ENCODE measurements around the gene HERC6.
A peak's percentile ranks its signal among the peaks of the same experiment; 100 is the strongest.
"Not testable (repeated sequence)": the region's sequence is repeated elsewhere in the genome, so short reads cannot be mapped to it uniquely, and the experiment has no call there.

The HERC6 gene

DNA sequence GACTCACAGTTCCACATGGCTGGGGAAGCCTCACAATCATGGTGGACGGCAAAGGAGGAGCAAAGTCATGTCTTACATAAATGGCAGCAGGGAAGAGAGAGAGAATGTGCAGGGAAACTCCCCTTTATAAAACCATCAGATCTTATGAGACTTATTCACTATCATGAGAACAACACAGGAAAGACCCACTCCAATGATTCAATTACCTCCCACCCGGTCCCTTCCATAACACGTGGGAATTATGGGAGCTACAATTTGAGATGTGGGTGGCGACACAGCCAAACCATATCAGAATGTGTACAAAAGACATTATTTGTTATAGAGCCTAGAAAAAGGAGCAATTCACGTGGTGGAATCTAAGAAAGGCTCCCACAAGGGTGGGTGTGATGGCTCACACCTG, 10.8 kb upstream of the HERC6 start:
- no peak for TF ChIP-seq ZNF366 (tag by site-specific recombination; conservative IDR thresholded peaks at IDR 0.05)
- TF ChIP-seq ZNF629 (tag by site-specific recombination; IDR thresholded peaks at IDR 0.05): no peak
- no peak for TF ChIP-seq ZNF341 (tag by site-specific recombination; IDR thresholded peaks at IDR 0.05; ENCODE audit: low read depth)
- TF ChIP-seq, protein P1, sequence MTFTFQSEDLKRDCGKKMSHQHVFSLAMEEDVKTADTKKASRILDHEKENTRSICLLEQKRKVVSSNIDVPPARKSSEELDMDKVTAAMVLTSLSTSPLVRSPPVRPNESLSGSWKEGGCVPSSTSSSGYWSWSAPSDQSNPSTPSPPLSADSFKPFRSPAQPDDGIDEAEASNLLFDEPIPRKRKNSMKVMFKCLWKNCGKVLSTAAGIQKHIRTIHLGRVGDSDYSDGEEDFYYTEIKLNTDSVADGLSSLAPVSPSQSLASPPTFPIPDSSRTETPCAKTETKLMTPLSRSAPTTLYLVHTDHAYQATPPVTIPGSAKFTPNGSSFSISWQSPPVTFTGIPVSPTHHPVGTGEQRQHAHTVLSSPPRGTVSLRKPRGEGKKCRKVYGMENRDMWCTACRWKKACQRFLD (tag by site-specific recombination; IDR thresholded peaks at IDR 0.05): no peak
- TF ChIP-seq, protein P2, sequence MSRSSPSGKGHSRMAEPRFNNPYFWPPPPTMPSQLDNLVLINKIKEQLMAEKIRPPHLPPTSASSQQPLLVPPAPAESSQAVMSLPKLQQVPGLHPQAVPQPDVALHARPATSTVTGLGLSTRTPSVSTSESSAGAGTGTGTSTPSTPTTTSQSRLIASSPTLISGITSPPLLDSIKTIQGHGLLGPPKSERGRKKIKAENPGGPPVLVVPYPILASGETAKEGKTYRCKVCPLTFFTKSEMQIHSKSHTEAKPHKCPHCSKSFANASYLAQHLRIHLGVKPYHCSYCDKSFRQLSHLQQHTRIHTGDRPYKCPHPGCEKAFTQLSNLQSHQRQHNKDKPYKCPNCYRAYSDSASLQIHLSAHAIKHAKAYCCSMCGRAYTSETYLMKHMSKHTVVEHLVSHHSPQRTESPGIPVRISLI (tag by site-specific recombination; IDR thresholded peaks at IDR 0.05): no peak
- POLR2A ChIA-PET: no interaction called here
- no peaks in the 10 kb centered on the region for H3K4me1 ChIP-seq (ENCODE audit: control insufficient read depth, insufficient read depth, low read length)
- H3K9me3 ChIP-seq (ENCODE audit: control insufficient read depth, insufficient read depth, low read depth, low read length): no peaks in the 10 kb centered on the region
- CTCF ChIA-PET: interaction anchor here (2.5 kb wide), 1 partner anchor 148 kb away, joined by 24 read pairs; no protein-coding TSS in a partner anchor
- no peaks in the 10 kb centered on the region for H3K36me3 ChIP-seq (ENCODE audit: control insufficient read depth in 2 of 2, insufficient read depth in 1 of 2, low read length in 2 of 2)
- no peak overlapping the region for H3K27ac ChIP-seq (ENCODE audit: extremely low read depth, low read depth, low read length)
- H3K4me3 ChIP-seq (ENCODE audit: low read depth, low read length): no peak overlapping the region

DNA sequence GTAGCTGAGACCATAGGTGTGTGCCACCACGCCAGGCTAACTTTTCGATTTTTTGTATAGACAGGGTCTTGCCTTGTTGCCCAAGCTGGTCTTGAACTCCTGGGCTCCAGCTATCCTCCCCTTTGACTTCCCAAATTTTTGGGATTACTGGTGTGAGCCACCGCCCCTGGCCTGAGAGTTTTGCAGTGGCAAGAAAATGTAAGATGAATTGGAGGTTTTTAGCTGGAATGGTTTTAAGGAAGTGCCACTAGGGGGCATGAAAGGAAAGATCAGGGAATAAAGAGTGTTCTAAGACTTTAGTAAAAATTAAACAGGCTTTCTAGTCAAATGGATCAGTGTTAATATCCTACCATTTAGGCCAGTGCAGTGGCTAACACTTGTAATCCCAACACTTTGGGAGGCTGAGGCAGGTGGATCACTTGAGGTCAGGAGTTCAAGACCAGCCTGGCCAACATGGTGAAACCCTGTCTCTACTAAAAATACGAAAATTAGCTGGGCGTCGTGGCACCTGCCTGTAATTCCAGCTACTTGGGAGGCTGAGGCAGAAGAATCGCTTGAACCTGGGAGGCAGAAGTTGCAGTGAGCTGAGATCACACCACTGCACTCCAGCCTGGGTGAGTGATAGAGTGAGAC, 9.4 kb upstream of the HERC6 start:
- H3K4me1 ChIP-seq (ENCODE audit: control insufficient read depth, insufficient read depth, low read length); POLR2A ChIA-PET; H3K27ac ChIP-seq (ENCODE audit: extremely low read depth, low read depth, low read length); H3K9me3 ChIP-seq (ENCODE audit: control insufficient read depth, insufficient read depth, low read depth, low read length); H3K36me3 ChIP-seq (ENCODE audit: control insufficient read depth in 2 of 2, insufficient read depth in 1 of 2, low read length in 2 of 2); H3K4me3 ChIP-seq (ENCODE audit: low read depth, low read length): not testable (repeated sequence)
- TF ChIP-seq ZBTB17 (tag by site-specific recombination; IDR thresholded peaks at IDR 0.05) (peak; percentile 79), ZNF654 (tag by site-specific recombination; IDR thresholded peaks at IDR 0.05; ENCODE audit: low read depth) (peak; percentile 49)
- TF ChIP-seq, protein P3, sequence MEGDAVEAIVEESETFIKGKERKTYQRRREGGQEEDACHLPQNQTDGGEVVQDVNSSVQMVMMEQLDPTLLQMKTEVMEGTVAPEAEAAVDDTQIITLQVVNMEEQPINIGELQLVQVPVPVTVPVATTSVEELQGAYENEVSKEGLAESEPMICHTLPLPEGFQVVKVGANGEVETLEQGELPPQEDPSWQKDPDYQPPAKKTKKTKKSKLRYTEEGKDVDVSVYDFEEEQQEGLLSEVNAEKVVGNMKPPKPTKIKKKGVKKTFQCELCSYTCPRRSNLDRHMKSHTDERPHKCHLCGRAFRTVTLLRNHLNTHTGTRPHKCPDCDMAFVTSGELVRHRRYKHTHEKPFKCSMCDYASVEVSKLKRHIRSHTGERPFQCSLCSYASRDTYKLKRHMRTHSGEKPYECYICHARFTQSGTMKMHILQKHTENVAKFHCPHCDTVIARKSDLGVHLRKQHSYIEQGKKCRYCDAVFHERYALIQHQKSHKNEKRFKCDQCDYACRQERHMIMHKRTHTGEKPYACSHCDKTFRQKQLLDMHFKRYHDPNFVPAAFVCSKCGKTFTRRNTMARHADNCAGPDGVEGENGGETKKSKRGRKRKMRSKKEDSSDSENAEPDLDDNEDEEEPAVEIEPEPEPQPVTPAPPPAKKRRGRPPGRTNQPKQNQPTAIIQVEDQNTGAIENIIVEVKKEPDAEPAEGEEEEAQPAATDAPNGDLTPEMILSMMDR (tag by site-specific recombination; IDR thresholded peaks at IDR 0.05): 0 out of 2 replicates have a peak, but pooled peaks have one; percentile 27
- CTCF ChIA-PET: interaction anchor here (0.6 to 2.5 kb wide), 12 partner anchors 9 to 283 kb away, joined by 3 to 24 read pairs (median 4); partner anchors contain the start of gene HERC6

DNA sequence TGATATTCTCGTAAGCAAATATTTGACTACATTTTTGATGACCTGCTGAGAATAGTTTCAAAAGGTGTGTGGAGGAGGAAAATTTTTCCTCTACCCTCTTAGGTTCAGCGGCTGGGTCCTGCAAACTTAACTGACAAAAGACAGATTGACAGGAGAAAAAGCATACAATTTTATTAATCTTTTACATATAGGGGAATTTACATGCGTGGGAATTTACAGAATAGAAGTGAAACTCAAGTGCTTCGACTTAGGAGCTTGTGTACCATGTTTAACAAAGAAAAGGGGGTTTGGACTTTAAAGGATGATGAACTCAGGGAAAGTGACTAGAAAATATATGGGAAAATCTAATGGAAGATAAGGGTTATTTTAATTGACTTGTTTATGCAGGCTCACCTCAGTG, 2.5 kb downstream of the HERC6 start:
- no peak overlapping the region for H3K4me3 ChIP-seq (ENCODE audit: low read depth, low read length)
- ChIA-PET CTCF (interaction anchor here (0.7 kb wide), 1 partner anchor 1567 kb away, joined by 3 read pairs; no protein-coding TSS in a partner anchor), POLR2A (no interaction called here)
- H3K27ac ChIP-seq (ENCODE audit: extremely low read depth, low read depth, low read length): no peak overlapping the region
- H3K4me1 ChIP-seq (ENCODE audit: control insufficient read depth, insufficient read depth, low read length): no peaks in the 10 kb centered on the region
- H3K36me3 ChIP-seq (ENCODE audit: control insufficient read depth in 2 of 2, insufficient read depth in 1 of 2, low read length in 2 of 2): no peaks in the 10 kb centered on the region
- no peaks in the 10 kb centered on the region for H3K9me3 ChIP-seq (ENCODE audit: control insufficient read depth, insufficient read depth, low read depth, low read length)
- TF ChIP-seq ZNF155 (tag by site-specific recombination; IDR thresholded peaks at IDR 0.05) (no peak), ZNF10 (tag by site-specific recombination; IDR thresholded peaks at IDR 0.05) (no peak), ZNF169 (tag by site-specific recombination; IDR thresholded peaks at IDR 0.05) (no peak), ZNF292 (tag by site-specific recombination; IDR thresholded peaks at IDR 0.05; ENCODE audit: borderline replicate concordance, low read depth) (no peak), ZNF121 (tag by site-specific recombination; IDR thresholded peaks at IDR 0.05) (no peak)
- TF ChIP-seq, protein P4, sequence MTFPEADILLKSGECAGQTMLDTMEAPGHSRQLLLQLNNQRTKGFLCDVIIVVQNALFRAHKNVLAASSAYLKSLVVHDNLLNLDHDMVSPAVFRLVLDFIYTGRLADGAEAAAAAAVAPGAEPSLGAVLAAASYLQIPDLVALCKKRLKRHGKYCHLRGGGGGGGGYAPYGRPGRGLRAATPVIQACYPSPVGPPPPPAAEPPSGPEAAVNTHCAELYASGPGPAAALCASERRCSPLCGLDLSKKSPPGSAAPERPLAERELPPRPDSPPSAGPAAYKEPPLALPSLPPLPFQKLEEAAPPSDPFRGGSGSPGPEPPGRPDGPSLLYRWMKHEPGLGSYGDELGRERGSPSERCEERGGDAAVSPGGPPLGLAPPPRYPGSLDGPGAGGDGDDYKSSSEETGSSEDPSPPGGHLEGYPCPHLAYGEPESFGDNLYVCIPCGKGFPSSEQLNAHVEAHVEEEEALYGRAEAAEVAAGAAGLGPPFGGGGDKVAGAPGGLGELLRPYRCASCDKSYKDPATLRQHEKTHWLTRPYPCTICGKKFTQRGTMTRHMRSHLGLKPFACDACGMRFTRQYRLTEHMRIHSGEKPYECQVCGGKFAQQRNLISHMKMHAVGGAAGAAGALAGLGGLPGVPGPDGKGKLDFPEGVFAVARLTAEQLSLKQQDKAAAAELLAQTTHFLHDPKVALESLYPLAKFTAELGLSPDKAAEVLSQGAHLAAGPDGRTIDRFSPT (tag by site-specific recombination; IDR thresholded peaks at IDR 0.05): no peak
- TF ChIP-seq, protein P5, sequence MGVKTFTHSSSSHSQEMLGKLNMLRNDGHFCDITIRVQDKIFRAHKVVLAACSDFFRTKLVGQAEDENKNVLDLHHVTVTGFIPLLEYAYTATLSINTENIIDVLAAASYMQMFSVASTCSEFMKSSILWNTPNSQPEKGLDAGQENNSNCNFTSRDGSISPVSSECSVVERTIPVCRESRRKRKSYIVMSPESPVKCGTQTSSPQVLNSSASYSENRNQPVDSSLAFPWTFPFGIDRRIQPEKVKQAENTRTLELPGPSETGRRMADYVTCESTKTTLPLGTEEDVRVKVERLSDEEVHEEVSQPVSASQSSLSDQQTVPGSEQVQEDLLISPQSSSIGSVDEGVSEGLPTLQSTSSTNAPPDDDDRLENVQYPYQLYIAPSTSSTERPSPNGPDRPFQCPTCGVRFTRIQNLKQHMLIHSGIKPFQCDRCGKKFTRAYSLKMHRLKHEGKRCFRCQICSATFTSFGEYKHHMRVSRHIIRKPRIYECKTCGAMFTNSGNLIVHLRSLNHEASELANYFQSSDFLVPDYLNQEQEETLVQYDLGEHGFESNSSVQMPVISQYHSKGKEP (tag by site-specific recombination; IDR thresholded peaks at IDR 0.05): no peak
- TF ChIP-seq, protein P6, sequence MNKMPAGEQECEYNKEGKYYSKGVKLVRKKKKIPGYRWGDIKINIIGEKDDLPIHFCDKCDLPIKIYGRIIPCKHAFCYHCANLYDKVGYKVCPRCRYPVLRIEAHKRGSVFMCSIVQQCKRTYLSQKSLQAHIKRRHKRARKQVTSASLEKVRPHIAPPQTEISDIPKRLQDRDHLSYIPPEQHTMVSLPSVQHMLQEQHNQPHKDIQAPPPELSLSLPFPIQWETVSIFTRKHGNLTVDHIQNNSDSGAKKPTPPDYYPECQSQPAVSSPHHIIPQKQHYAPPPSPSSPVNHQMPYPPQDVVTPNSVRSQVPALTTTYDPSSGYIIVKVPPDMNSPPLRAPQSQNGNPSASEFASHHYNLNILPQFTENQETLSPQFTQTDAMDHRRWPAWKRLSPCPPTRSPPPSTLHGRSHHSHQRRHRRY (tag by site-specific recombination; IDR thresholded peaks at IDR 0.05): no peak
- TF ChIP-seq, protein P7, sequence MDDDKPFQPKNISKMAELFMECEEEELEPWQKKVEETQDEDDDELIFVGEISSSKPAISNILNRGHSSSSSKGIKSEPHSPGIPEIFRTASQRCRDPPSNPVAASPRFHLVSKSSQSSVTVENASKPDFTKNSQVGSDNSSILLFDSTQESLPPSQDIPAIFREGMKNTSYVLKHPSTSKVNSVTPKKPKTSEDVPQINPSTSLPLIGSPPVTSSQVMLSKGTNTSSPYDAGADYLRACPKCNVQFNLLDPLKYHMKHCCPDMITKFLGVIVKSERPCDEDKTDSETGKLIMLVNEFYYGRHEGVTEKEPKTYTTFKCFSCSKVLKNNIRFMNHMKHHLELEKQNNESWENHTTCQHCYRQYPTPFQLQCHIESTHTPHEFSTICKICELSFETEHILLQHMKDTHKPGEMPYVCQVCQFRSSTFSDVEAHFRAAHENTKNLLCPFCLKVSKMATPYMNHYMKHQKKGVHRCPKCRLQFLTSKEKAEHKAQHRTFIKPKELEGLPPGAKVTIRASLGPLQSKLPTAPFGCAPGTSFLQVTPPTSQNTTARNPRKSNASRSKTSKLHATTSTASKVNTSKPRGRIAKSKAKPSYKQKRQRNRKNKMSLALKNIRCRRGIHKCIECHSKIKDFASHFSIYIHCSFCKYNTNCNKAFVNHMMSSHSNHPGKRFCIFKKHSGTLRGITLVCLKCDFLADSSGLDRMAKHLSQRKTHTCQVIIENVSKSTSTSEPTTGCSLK (tag by site-specific recombination; IDR thresholded peaks at IDR 0.05): no peak

All from HEK293 (cell line).